GM18511 (cell line): ENCODE results near the gene DIRAS2.

Experiments used
- ATAC-seq: cut with Tn5 transposase; IDR thresholded peaks from one replicate; pipeline ENCODE4 v1.9.1; 2021; ENCODE audit warnings: mild to moderate bottlenecking, moderate library complexity; ENCODE audit not compliant: unreplicated experiment

DIRAS2 gene

GRCh38 chr9:90613502-90613901 is 29.1 kb downstream of the DIRAS2 start:
- no peak for ATAC-seq

GRCh38 chr9:90612957-90613356 is 29.7 kb downstream of the DIRAS2 start:
- no peak for ATAC-seq

GRCh38 chr9:90611568-90611967 is 31.1 kb downstream of the DIRAS2 start:
- ATAC-seq = no peak

GRCh38 chr9:90611121-90611520 is 31.5 kb downstream of the DIRAS2 start:
- no peak for ATAC-seq

- no peak for ATAC-seq
Measured at GRCh38 chr9:90607701-90608516, 34.7 kb downstream of the DIRAS2 start.

GRCh38 chr9:90600029-90600428 is 42.6 kb downstream of the DIRAS2 start:
- no peak for ATAC-seq

- ATAC-seq = no peak
Measured at GRCh38 chr9:90598191-90598590, 44.4 kb downstream of the DIRAS2 start.

GRCh38 chr9:90593646-90594045 is 49.0 kb downstream of the DIRAS2 start:
- no peak for ATAC-seq

GRCh38 chr9:90580576-90580975 is 62.0 kb downstream of the DIRAS2 start:
- no peak for ATAC-seq

GRCh38 chr9:90579181-90579580 is 63.4 kb downstream of the DIRAS2 start:
- ATAC-seq = no peak

GRCh38 chr9:90578126-90578815 is 64.4 kb downstream of the DIRAS2 start:
- ATAC-seq = no peak

- no peak for ATAC-seq
Measured at GRCh38 chr9:90569511-90569910, 73.1 kb downstream of the DIRAS2 start.

- no peak for ATAC-seq
Measured at GRCh38 chr9:90568667-90569066, 74.0 kb downstream of the DIRAS2 start.

- ATAC-seq = no peak
Measured at GRCh38 chr9:90562229-90562628, 80.4 kb downstream of the DIRAS2 start.
